ENCODE measurements around the gene TEX38.

Gene TEX38

DNA sequence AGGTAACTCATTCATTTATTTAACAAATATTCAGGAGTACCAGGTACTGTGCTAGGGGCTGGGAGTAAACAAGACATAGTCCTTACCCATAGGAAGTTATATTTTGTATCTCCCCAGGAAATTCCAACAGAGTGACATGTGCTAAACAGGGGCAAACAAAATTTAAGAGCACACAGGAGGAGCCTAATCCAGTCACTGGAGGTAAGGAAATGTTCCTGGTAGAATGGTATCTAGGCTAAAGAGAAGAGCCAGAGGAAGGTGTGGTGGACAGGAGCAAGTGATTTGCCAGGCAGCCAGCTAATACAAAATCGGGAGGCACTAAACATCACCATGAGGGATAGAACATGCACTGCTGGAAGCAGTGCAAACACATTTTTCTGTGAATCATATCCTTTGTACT, 10.4 kb downstream of the TEX38 start:
- TF ChIP-seq, protein P1, sequence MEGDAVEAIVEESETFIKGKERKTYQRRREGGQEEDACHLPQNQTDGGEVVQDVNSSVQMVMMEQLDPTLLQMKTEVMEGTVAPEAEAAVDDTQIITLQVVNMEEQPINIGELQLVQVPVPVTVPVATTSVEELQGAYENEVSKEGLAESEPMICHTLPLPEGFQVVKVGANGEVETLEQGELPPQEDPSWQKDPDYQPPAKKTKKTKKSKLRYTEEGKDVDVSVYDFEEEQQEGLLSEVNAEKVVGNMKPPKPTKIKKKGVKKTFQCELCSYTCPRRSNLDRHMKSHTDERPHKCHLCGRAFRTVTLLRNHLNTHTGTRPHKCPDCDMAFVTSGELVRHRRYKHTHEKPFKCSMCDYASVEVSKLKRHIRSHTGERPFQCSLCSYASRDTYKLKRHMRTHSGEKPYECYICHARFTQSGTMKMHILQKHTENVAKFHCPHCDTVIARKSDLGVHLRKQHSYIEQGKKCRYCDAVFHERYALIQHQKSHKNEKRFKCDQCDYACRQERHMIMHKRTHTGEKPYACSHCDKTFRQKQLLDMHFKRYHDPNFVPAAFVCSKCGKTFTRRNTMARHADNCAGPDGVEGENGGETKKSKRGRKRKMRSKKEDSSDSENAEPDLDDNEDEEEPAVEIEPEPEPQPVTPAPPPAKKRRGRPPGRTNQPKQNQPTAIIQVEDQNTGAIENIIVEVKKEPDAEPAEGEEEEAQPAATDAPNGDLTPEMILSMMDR (conservative IDR thresholded peaks at IDR 0.05; ENCODE audit: low read length) = no peak
- no peak for TF ChIP-seq EZH2phosphoT487 (IDR thresholded peaks at IDR 0.05; ENCODE audit: borderline replicate concordance)
- Histone ChIP-seq H3K36me3 (ENCODE audit: insufficient read depth, low read length) (peaks cover 87% of the 10 kb centered on the region), H3K9me2 (replicated peaks; ENCODE audit: low read depth, low read length) (no peaks in the 10 kb centered on the region), H3K4me1 (ENCODE audit: insufficient read depth, low read length, poor library complexity, severe bottlenecking) (peaks cover 31% of the 10 kb centered on the region), H3K9ac (ENCODE audit: low read depth, low read length, poor library complexity, severe bottlenecking) (no peak overlapping the region), H3K9me3 (ENCODE audit: insufficient read depth, low read depth, low read length) (no peaks in the 10 kb centered on the region), H2AFZ (ENCODE audit: low read length) (no peak overlapping the region), H3K4me3 (ENCODE audit: low read length, poor library complexity, severe bottlenecking) (no peak overlapping the region), H3K79me2 (ENCODE audit: insufficient read depth, low read length) (no peaks in the 10 kb centered on the region), H3K4me2 (ENCODE audit: low read depth, low read length, poor library complexity, severe bottlenecking) (no peak overlapping the region), H3F3A (ENCODE audit: low read depth) (peaks cover 11% of the 10 kb centered on the region), H4K20me1 (ENCODE audit: insufficient read depth, low read length, poor library complexity, severe bottlenecking) (no peaks in the 10 kb centered on the region), H3K27me3 (ENCODE audit: insufficient read depth, low read length, poor library complexity, severe bottlenecking) (no peaks in the 10 kb centered on the region)

DNA sequence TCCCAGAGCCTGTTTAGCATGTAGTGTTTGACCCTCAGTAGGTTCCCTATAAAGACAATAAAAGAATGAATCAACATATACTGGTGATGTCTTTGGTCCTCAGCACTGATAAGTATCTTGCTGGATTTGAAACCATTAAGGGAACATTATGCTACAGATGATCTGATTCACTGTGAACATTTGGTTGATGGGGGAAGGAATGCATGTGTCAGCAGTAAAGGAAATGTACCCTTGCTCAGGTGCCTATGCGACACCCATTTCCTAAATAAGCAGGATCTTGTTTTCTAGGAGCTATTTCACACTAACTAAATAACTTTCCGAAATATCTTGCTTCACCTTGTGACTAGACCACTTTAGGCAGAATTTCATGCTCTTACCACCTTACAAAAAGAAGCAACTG, 13.0 kb downstream of the TEX38 start:
- Histone ChIP-seq H4K20me1 (ENCODE audit: insufficient read depth, low read length, poor library complexity, severe bottlenecking) (no peaks in the 10 kb centered on the region), H2AFZ (ENCODE audit: low read length) (no peak overlapping the region), H3K27me3 (ENCODE audit: insufficient read depth, low read length, poor library complexity, severe bottlenecking) (no peaks in the 10 kb centered on the region), H3K4me1 (ENCODE audit: insufficient read depth, low read length, poor library complexity, severe bottlenecking) (peaks cover 55% of the 10 kb centered on the region), H3K79me2 (ENCODE audit: insufficient read depth, low read length) (no peaks in the 10 kb centered on the region), H3K9me2 (replicated peaks; ENCODE audit: low read depth, low read length) (no peaks in the 10 kb centered on the region), H3K36me3 (ENCODE audit: insufficient read depth, low read length) (peaks cover 85% of the 10 kb centered on the region), H3K9ac (ENCODE audit: low read depth, low read length, poor library complexity, severe bottlenecking) (peak overlapping the region; percentile 10), H3K4me3 (ENCODE audit: low read length, poor library complexity, severe bottlenecking) (no peak overlapping the region), H3K9me3 (ENCODE audit: insufficient read depth, low read depth, low read length) (no peaks in the 10 kb centered on the region), H3F3A (ENCODE audit: low read depth) (peaks cover 17% of the 10 kb centered on the region), H3K4me2 (ENCODE audit: low read depth, low read length, poor library complexity, severe bottlenecking) (peak overlapping the region; percentile 71)
- no peak for TF ChIP-seq EZH2phosphoT487 (IDR thresholded peaks at IDR 0.05; ENCODE audit: borderline replicate concordance)
- TF ChIP-seq, protein P1 (conservative IDR thresholded peaks at IDR 0.05; ENCODE audit: low read length) = no peak

- no peaks in the 10 kb centered on the region for H3K27me3 ChIP-seq (ENCODE audit: insufficient read depth, low read length, poor library complexity, severe bottlenecking)
- peaks cover 85% of the 10 kb centered on the region for H3K36me3 ChIP-seq (ENCODE audit: insufficient read depth, low read length)
- peaks cover 5% of the 10 kb centered on the region for H3K79me2 ChIP-seq (ENCODE audit: insufficient read depth, low read length)
- no peaks in the 10 kb centered on the region for H4K20me1 ChIP-seq (ENCODE audit: insufficient read depth, low read length, poor library complexity, severe bottlenecking)
- peak overlapping the region; percentile 71 for H3K4me2 ChIP-seq (ENCODE audit: low read depth, low read length, poor library complexity, severe bottlenecking)
- H2AFZ ChIP-seq (ENCODE audit: low read length) = no peak overlapping the region
- peaks cover 24% of the 10 kb centered on the region for H3F3A ChIP-seq (ENCODE audit: low read depth)
- H3K4me1 ChIP-seq (ENCODE audit: insufficient read depth, low read length, poor library complexity, severe bottlenecking) = peaks cover 71% of the 10 kb centered on the region
- no peaks in the 10 kb centered on the region for H3K9me2 ChIP-seq (replicated peaks; ENCODE audit: low read depth, low read length)
- peak overlapping the region; percentile 3 for H3K4me3 ChIP-seq (ENCODE audit: low read length, poor library complexity, severe bottlenecking)
- H3K9me3 ChIP-seq (ENCODE audit: insufficient read depth, low read depth, low read length) = no peaks in the 10 kb centered on the region
- peak overlapping the region; percentile 51 for H3K9ac ChIP-seq (ENCODE audit: low read depth, low read length, poor library complexity, severe bottlenecking)
- TF ChIP-seq EZH2phosphoT487 (IDR thresholded peaks at IDR 0.05; ENCODE audit: borderline replicate concordance) = no peak
- TF ChIP-seq, protein P1 (conservative IDR thresholded peaks at IDR 0.05; ENCODE audit: low read length) = no peak
Observed at GRCh38 chr1:46686255-46686654, 14.6 kb downstream of the TEX38 start.

Data from Loucy (cell line).